ENCODE data around the gene HSPA12B. TPM values are rescaled to one million over a fixed set of nuclear protein-coding genes. Genes with fewer than 3 reads are reported as not detected.

Gene HSPA12B
- total RNA-seq, 2 experiments from 2014 or later = not detected

DNA sequence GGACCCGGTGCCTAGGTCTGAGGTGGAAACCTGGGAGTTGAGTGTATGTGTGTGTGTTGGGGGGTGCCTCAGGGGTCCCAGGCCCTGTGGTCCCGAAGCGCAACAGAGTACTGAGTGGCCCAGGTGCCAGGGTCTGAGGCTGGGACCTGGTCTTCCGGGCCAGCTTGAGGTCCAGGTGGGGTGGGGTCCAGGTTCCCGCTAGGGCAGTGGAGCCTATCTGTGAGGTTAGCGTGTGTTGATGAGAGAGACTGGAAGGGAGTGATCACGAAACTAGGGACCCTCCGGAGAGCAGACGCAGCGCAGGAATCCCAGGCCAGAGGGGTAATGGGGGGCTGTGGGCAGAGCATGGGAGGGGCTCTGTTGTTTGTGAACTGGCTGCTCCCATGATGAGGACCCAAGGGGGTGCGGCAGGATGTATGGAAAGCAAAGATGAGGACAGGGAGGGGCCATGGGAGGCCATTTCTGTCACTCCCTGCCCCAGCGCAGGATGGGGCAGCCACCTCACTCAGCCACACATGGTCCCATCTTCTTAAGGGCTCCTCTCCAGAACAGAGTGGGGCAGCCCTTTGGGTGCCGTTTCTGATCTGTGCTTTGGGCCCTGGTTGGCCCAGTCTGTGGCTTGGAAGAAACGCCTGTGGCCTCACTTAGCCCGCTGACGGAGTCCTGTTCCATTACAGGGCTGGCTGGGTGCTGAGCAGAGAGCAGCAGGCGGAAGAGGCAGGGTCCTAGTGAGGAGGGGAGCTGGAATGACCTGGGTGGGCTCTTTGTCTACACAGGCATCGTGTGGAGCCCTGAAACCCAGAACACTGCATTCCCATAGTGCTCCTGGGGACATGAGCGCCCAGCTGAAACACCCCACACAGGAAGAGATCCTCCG is 872 bp downstream of the HSPA12B start:
- no peak overlapping the region for H3K4me3 ChIP-seq (ENCODE audit: low read depth, low read length, poor library complexity, severe bottlenecking)
- BruUV-seq (replicated peaks) = no TSS peak
- H3K27ac ChIP-seq (ENCODE audit: low read depth, low read length, poor library complexity, severe bottlenecking) = no peak overlapping the region
- no peaks in the 10 kb centered on the region for H3K4me1 ChIP-seq (ENCODE audit: insufficient read depth, low read length, poor library complexity, severe bottlenecking)
- no peak overlapping the region for H3K4me2 ChIP-seq (ENCODE audit: low read length)
- H3K9me3 ChIP-seq (ENCODE audit: low read length) = no peaks in the 10 kb centered on the region
- CTCF ChIA-PET (ENCODE audit: unreplicated experiment) = no interaction called here
- TF ChIP-seq EZH2phosphoT487 (IDR thresholded peaks at IDR 0.05; ENCODE audit: borderline replicate concordance, low read depth, low read length) = no peak
- TF ChIP-seq, protein P1, sequence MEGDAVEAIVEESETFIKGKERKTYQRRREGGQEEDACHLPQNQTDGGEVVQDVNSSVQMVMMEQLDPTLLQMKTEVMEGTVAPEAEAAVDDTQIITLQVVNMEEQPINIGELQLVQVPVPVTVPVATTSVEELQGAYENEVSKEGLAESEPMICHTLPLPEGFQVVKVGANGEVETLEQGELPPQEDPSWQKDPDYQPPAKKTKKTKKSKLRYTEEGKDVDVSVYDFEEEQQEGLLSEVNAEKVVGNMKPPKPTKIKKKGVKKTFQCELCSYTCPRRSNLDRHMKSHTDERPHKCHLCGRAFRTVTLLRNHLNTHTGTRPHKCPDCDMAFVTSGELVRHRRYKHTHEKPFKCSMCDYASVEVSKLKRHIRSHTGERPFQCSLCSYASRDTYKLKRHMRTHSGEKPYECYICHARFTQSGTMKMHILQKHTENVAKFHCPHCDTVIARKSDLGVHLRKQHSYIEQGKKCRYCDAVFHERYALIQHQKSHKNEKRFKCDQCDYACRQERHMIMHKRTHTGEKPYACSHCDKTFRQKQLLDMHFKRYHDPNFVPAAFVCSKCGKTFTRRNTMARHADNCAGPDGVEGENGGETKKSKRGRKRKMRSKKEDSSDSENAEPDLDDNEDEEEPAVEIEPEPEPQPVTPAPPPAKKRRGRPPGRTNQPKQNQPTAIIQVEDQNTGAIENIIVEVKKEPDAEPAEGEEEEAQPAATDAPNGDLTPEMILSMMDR (conservative IDR thresholded peaks at IDR 0.05; ENCODE audit: low read length) = no peak
- no peaks in the 10 kb centered on the region for H3K79me2 ChIP-seq (ENCODE audit: insufficient read depth, low read depth, low read length)
- no peak for DNase-seq (ENCODE audit: low spot score)
- H3K9me2 ChIP-seq (ENCODE audit: insufficient read depth, low read length) = no peaks in the 10 kb centered on the region
- no peaks in the 10 kb centered on the region for H3K36me3 ChIP-seq (ENCODE audit: insufficient read depth, low read length)
- H4K20me1 ChIP-seq (ENCODE audit: insufficient read depth, low read length) = no peaks in the 10 kb centered on the region
- no peak overlapping the region for H2AFZ ChIP-seq (ENCODE audit: low read length)
- intact Hi-C loops (cut with micrococcal nuclease; ENCODE audit: unreplicated experiment) = no loop called here
- POLR2A ChIA-PET = no interaction called here

DNA sequence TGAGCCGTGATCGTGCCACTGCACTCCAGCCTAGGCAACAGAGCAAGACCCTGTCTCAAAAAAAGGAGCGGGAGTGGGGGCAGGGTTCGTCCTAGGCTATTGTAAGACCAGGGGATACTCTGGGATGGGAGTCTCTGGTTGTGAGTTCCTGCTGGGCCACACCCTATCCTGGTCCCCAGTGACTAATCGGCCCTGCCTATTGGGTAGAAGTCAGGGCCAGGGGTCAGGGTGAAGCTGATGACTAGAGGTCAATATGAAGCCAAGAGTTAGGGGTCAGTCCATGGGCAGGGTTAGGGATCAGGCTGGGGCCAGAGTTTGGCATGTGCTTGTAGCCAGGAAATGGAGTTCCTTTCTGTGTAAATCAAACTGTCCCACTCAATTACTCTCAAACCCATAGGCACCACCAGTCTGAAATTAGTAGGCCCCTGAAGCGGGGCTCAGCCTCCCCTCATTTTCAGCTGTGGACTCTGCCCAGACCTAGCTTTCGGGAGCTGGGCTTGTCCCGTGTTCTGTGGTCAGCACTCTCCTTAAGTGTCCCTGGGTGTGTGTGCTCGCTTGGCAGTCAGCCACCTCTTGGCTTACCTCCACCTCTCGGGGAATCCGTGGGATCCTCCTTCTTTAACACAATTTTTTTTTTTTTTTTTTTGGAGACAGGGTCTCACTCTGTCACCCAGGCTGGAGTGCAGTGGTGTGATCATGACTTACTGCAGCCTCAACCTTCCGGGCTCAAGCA is 1.8 kb downstream of the HSPA12B start:
- Histone ChIP-seq H3K4me1 (ENCODE audit: insufficient read depth, low read length, poor library complexity, severe bottlenecking) (no peaks in the 10 kb centered on the region), H4K20me1 (ENCODE audit: insufficient read depth, low read length) (no peaks in the 10 kb centered on the region), H3K27ac (ENCODE audit: low read depth, low read length, poor library complexity, severe bottlenecking) (no peak overlapping the region), H3K9me2 (ENCODE audit: insufficient read depth, low read length) (no peaks in the 10 kb centered on the region), H2AFZ (ENCODE audit: low read length) (no peak overlapping the region), H3K4me3 (ENCODE audit: low read depth, low read length, poor library complexity, severe bottlenecking) (no peak overlapping the region), H3K36me3 (ENCODE audit: insufficient read depth, low read length) (no peaks in the 10 kb centered on the region), H3K4me2 (ENCODE audit: low read length) (no peak overlapping the region), H3K9me3 (ENCODE audit: low read length) (no peaks in the 10 kb centered on the region), H3K79me2 (ENCODE audit: insufficient read depth, low read depth, low read length) (no peaks in the 10 kb centered on the region)
- no TSS peak for BruUV-seq (replicated peaks)
- TF ChIP-seq, protein P1 (conservative IDR thresholded peaks at IDR 0.05; ENCODE audit: low read length) = no peak
- intact Hi-C loops (cut with micrococcal nuclease; ENCODE audit: unreplicated experiment) = no loop called here
- CTCF ChIA-PET (ENCODE audit: unreplicated experiment) = no interaction called here
- POLR2A ChIA-PET = no interaction called here
- DNase-seq (ENCODE audit: low spot score) = no peak

GRCh38 chr20:3735768-3736167 is 3.3 kb downstream of the HSPA12B start:
- ChIA-PET POLR2A (no interaction called here), CTCF (ENCODE audit: unreplicated experiment) (interaction anchor here (0.6 kb wide), 1 partner anchor 1155 kb away, joined by 3 read pairs; no protein-coding TSS in a partner anchor)
- Histone ChIP-seq H3K4me1 (ENCODE audit: insufficient read depth, low read length, poor library complexity, severe bottlenecking) (no peaks in the 10 kb centered on the region), H3K4me2 (ENCODE audit: low read length) (no peak overlapping the region), H3K36me3 (ENCODE audit: insufficient read depth, low read length) (no peaks in the 10 kb centered on the region), H3K9me3 (ENCODE audit: low read length) (no peaks in the 10 kb centered on the region), H3K27ac (ENCODE audit: low read depth, low read length, poor library complexity, severe bottlenecking) (no peak overlapping the region), H3K9me2 (ENCODE audit: insufficient read depth, low read length) (no peaks in the 10 kb centered on the region), H3K4me3 (ENCODE audit: low read depth, low read length, poor library complexity, severe bottlenecking) (no peak overlapping the region), H4K20me1 (ENCODE audit: insufficient read depth, low read length) (no peaks in the 10 kb centered on the region), H2AFZ (ENCODE audit: low read length) (no peak overlapping the region), H3K79me2 (ENCODE audit: insufficient read depth, low read depth, low read length) (no peaks in the 10 kb centered on the region)
- no peak for TF ChIP-seq EZH2phosphoT487 (IDR thresholded peaks at IDR 0.05; ENCODE audit: borderline replicate concordance, low read depth, low read length)
- TF ChIP-seq, protein P1 (conservative IDR thresholded peaks at IDR 0.05; ENCODE audit: low read length) = no peak
- intact Hi-C loops (cut with micrococcal nuclease; ENCODE audit: unreplicated experiment) = no loop called here
- BruUV-seq (replicated peaks) = no TSS peak
- no peak for DNase-seq (ENCODE audit: low spot score)

Data from OCI-LY7 (cell line).